OCI-LY3 (cell line): ENCODE results near the gene SPACA4.

Experiments used
- H2AFZ ChIP-seq: fragments of 200-600, 300-600 bp; shearing (Covaris generic); 2 replicates; pipeline ENCODE4 v1.6.0; 2014; ENCODE audit warnings: antibody characterized with exemption, low read depth, low read length
- H3K27ac ChIP-seq: fragments of 200-600, 300-600 bp; sonication (generic); 2 replicates; pipeline ENCODE4 v1.5.1; 2014; ENCODE audit warnings: mild to moderate bottlenecking, low read length, moderate library complexity, mixed read lengths
- H3K27me3 ChIP-seq: fragments of 200-600, 300-600 bp; sonication (generic); 2 replicates; pipeline ENCODE4 v1.6.1; 2014; ENCODE audit warnings: low read depth, low read length, mixed read lengths
- H3K36me3 ChIP-seq: fragments of 200-600, 300-600 bp; sonication (generic); replicated peaks from 2 replicates; pipeline ENCODE3; 2014; ENCODE audit warnings: low read depth, low read length, mixed read lengths
- H3K4me1 ChIP-seq: fragments of 300-600, 200-600 bp; sonication (generic); 2 replicates; pipeline ENCODE4 v1.6.1; 2014; ENCODE audit warnings: low read length, mixed read lengths
- H3K4me2 ChIP-seq: fragments of 200-600, 300-600 bp; sonication (generic); 2 replicates; pipeline ENCODE4 v1.6.1; 2014; ENCODE audit warnings: low read length, mixed read lengths
- H3K4me3 ChIP-seq: fragments of 300-600, 200-600 bp; sonication (generic); 2 replicates; pipeline ENCODE4 v1.5.1; 2014; ENCODE audit warnings: antibody characterized with exemption, mild to moderate bottlenecking, low read length, moderate library complexity
- H3K79me2 ChIP-seq: fragments of 300-600, 200-600 bp; shearing (Covaris generic); 2 replicates; pipeline ENCODE4 v1.6.1; 2014; ENCODE audit warnings: mild to moderate bottlenecking, low read length, mixed read lengths
- H3K9ac ChIP-seq: fragments of 300-600, 200-600 bp; shearing (Covaris generic); 2 replicates; pipeline ENCODE4 v1.6.0; 2014; ENCODE audit warnings: mild to moderate bottlenecking, low read length, moderate library complexity
- H3K9me3 ChIP-seq: fragments of 200-600, 300-600 bp; shearing (Covaris generic); 2 replicates; pipeline ENCODE4 v1.6.1; 2014; ENCODE audit warnings: low read length, mixed read lengths; ENCODE audit not compliant: insufficient read depth
- H4K20me1 ChIP-seq: fragments of 200-600, 300-600 bp; sonication (generic); 2 replicates; pipeline ENCODE4 v1.6.1; 2016; ENCODE audit warnings: low read length, mixed read lengths; ENCODE audit not compliant: insufficient read depth
- CTCF ChIP-seq: fragments of 200-600, 300-600 bp; sonication (generic); IDR thresholded peaks from 2 replicates; pipeline ENCODE4 v1.5.1; 2014; ENCODE audit warnings: antibody characterized with exemption, low read length, low read depth
- EZH2phosphoT487 ChIP-seq: fragments of 200-600 bp; shearing (Covaris generic); IDR thresholded peaks from 2 replicates; pipeline ENCODE4 v1.6.1; 2018; ENCODE audit warnings: antibody characterized with exemption, mixed run types, low read depth

Gene SPACA4

GRCh38 chr19:48614436-48615230 is 8.1 kb downstream of the SPACA4 start, which contains the start of gene FAM83E:
Gene FAM83E, minus strand, starts transcription at chr19:48615076. Its CDS starts 1,704 bp downstream, at chr19:48613372.
- H3K4me1 ChIP-seq: peaks cover 15% of the 10 kb centered on the region
- no peak for TF ChIP-seq CTCF
- TF ChIP-seq EZH2phosphoT487: no peak
- H3K27me3 ChIP-seq: no peaks in the 10 kb centered on the region
- H3K9me3 ChIP-seq: no peaks in the 10 kb centered on the region
- no peak within 1 kb of the TSS for H3K9ac ChIP-seq
- H3K27ac ChIP-seq: no peak within 1 kb of the TSS; the same call in 1 of the 2 replicates
- H3K4me2 ChIP-seq: no peak within 1 kb of the TSS
- no peak within 1 kb of the TSS for H2AFZ ChIP-seq
- peaks cover 38% of the 10 kb centered on the region for H3K79me2 ChIP-seq
- no peak within 1 kb of the TSS for H3K4me3 ChIP-seq
- peaks cover 39% of the 10 kb centered on the region for H3K36me3 ChIP-seq
- peaks cover 46% of the 10 kb centered on the region for H4K20me1 ChIP-seq

- no peak overlapping the region for H3K9ac ChIP-seq
- no peak overlapping the region for H3K4me2 ChIP-seq
- no peak overlapping the region for H3K4me3 ChIP-seq
These were observed 8.9 kb downstream of the SPACA4 start for GRCh38 chr19:48615231-48616040.

GRCh38 chr19:48616041-48616436 is 9.5 kb downstream of the SPACA4 start:
- no peak overlapping the region for H3K4me3 ChIP-seq
- no peak overlapping the region for H3K27ac ChIP-seq

More at GRCh38 chr19:48615231-48616040, 8.9 kb downstream of the SPACA4 start:
- Histone ChIP-seq H2AFZ (no peak overlapping the region), H3K4me1 (peaks cover 21% of the 10 kb centered on the region), H4K20me1 (peaks cover 46% of the 10 kb centered on the region), H3K36me3 (peaks cover 39% of the 10 kb centered on the region), H3K9me3 (no peaks in the 10 kb centered on the region), H3K79me2 (peaks cover 46% of the 10 kb centered on the region), H3K27me3 (no peaks in the 10 kb centered on the region), H3K27ac (no peak overlapping the region)
- TF ChIP-seq CTCF (no peak), EZH2phosphoT487 (no peak)

More at GRCh38 chr19:48616041-48616436, 9.5 kb downstream of the SPACA4 start:
- peaks cover 46% of the 10 kb centered on the region for H3K79me2 ChIP-seq
- H3K9ac ChIP-seq: no peak overlapping the region
- H3K9me3 ChIP-seq: no peaks in the 10 kb centered on the region
- H3K27me3 ChIP-seq: no peaks in the 10 kb centered on the region
- no peak overlapping the region for H3K4me2 ChIP-seq
- peaks cover 21% of the 10 kb centered on the region for H3K4me1 ChIP-seq
- peaks cover 46% of the 10 kb centered on the region for H4K20me1 ChIP-seq
- H3K36me3 ChIP-seq: peaks cover 39% of the 10 kb centered on the region
- no peak overlapping the region for H2AFZ ChIP-seq
- TF ChIP-seq EZH2phosphoT487 (no peak), CTCF (no peak)
